HG03469 (cell line): ENCODE results near the gene DR1.
"Not testable (repeated sequence)": the region's sequence is repeated elsewhere in the genome, so short reads cannot be mapped to it uniquely, and the experiment has no call there.

Source experiments
- ATAC-seq: cut with Tn5 transposase; IDR thresholded peaks from one replicate; pipeline ENCODE4 v1.9.1; 2021; ENCODE audit warnings: mild to moderate bottlenecking, moderate library complexity, moderate number of reproducible peaks; ENCODE audit not compliant: unreplicated experiment

The DR1 gene

DNA sequence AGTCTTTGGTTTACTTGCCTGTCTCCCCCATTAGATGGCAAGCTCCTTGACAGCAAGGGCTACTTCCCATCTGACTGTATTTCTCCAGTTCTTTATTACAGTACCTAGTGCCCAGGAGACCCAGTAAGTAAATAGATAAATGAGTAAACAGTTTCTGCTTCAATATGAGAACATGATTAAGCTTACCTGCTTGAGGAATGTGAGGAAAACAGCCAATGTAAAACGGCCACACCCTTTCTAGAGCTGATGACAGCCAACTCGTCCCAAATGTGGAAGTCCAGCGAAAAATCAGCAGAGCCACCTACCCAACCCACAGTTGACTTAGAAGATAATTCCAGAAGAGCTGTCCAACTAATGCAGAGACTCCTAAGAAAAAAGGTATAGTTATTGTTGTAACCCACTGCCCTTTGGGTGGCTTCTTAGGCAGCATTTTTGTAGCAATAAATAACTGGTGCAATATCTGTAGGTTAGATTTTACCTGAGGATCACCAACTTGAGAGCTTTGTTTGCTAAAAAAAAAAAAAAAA is 6.5 kb upstream of the DR1 start:
- ATAC-seq, result no peak

DNA sequence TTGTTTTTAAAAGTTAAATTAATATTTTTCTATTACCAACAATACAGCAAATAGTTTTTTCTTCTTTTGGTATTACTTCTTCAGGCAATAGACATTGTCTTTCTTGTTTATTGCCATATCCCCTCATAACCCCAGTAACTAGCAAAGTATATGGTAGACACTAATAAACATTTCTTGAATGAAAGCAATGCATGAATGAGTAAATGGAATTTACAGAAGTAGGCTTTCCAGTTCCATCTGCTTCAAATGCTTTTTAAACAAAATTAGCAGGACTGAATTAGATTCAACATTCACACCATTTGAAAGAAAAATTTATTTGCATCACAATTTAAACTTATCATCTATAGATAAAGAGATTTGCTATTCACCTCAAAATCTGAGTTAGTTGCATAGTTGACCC is 5.6 kb upstream of the DR1 start:
- no peak for ATAC-seq

DNA sequence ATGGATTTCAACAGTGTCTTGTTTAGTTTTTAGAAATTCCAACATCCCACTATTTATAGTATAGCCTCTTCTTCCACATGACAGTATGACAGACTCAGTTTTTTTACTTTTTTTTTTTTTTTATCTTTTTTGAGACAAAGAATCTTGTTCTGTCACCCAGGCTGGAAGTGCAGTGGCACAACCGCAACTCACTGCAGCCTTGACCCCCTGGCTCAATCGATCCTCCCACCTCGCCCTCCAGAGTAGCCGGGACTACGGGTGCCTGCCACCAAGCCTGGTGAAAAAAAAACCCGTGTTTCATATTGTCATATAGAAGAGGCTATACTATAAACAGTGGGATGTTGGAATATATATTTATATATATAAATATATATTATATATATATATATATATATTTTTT is 1.2 kb upstream of the DR1 start:
- ATAC-seq, result no peak

DNA sequence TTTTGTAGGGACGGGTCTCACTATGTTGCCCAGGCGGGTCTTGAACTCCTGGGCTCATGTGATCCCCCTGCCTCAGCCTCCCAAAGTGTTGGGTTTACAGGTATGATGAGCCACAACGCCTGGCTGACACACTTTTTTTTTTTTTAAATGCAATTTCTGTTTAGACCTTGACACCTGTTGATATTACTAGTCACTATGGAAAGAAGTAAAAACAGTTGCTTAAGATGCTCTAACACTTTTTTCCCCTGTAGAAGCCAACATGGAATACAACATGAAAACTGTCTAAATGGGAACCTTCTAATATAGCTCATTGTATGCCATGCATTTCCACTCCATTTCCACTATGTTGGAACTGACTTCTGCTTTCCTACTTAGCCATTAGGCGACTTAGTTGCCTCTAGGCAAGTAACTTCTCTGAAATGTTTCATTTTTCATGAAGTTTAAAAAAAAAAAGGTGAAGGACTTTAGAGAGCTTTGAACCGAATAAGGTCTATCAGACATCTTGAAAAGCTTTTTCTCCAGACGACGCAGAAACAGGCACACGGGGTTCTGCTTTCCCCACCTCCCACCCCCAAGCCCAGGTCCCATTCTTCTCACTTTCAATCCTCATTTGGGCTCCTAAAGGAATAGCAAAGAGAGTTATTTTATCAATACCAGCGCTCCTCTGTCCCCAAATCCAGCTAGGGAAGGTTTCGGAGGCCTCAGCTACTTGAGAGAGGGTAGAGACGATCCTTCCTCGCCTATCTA is 648 bp upstream of the DR1 start:
- ATAC-seq, result no peak

DNA sequence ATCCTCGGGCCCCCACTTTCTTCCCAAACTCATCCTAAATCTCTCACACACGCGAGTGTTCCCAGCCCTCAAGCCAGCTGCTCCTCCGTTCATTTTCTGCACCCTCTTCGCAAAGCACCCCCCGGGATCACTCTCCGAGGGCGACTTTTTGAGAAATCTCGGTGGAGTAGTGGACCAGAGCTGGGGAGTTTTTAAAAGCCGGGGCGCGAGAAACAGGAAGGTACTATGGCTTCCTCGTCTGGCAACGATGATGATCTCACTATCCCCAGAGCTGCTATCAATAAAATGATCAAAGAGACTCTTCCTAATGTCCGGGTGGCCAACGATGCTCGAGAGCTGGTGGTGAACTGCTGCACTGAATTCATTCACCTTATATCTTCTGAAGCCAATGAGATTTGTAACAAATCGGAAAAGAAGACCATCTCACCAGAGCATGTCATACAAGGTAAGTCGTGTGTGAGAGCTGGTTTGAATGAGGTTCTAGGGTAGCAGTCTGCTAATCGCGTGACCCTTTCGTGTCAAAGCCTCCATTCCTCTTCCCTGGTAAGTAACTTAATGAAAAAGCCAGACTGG is 800 bp downstream of the DR1 start:
- ATAC-seq, result no peak

DNA sequence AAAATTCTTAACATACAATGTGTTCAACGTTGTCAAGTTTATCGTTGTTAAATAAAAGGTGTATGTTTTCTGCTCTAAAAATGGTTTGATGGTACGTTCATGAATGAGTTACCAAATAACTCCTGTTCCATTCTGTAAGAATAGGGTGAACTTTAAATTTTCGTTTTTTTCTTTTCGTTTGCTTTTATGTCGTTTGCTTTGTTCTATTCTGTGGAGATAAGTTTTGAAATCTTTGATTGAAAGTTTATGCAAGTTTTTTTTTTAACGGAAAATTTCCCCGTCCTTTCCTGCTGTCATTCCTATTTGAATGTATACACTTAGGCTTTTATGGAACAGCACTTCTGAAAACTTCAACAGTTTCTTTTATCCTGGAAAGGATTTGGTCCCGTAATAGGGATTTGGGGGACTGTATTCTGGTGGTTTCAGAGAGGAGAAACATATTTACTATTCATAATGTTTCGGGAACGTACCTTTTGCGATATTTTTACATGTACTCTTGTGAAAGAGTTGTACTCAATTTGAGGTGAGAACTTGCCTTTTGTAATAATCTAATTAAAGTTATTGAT is 1.7 kb downstream of the DR1 start:
- ATAC-seq, result no peak

DNA sequence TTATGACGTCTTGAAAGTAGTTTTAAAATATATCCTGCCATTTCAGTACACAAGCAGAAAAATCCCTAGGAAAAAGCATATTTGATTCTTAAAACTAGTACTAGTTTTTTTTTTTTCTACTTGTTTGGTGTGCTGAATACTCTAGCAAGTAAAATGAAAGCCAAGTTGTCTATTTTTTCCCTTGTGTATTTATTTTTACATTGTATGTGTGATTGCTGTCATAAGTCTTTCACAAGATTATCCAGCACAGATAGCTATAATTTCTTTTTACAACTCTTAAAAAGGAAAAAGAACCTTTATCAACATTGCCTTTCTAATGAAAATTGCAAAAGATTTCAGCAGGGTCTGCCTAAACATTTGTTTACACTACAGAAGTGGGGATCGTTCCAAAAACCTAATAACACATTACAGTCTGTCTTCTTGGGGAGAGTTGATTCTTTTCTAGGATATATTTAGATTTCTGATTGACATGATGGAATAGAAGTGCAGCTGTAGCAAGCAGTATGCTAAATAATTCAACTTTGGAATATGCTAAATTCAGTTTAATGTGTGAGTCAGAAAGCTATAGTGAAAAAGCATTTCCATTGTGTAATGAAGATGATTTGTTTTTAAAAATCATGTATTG is 2.5 kb downstream of the DR1 start:
- ATAC-seq, result no peak

DNA sequence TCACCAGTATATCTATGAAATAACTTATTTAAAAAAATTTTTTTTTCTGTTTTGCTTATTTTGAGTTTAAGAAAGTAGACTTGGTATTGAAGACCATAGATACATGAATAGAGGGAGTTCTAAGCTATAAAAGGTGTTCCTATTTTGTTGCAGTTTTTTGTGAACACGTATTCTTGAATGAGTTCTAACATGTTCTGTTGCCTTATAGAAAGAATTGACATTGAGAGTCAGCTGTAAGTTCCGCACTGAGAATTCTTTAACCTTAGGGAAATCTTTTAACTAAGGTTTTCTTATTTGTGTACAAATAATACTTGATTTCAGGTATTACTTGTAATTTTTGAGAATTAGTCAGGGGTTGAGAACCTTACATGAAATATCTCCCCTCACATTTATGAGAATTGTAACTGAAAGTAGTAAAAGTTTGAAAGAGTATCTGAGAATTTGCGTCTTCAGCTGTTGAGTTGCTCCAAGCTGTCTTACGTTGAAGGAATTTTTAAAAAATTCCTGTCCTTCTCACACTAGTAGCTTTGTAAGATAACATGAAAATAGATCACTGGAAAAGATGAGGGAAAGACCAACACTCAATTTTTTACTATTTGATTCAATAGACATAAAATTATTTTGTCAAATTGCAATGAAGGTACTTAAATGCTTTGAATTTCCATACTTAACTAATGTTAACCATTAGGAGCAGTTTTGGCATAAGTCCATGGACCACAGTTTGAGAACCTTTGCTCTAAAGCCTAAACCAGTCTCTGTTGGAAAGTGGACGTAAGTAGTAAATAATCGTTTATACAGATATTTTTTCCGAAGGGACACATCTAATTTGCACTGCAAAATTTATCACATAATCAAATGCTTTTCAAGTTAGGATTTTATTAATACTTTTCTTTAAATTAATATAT is 3.8 kb downstream of the DR1 start:
- ATAC-seq, result no peak

DNA sequence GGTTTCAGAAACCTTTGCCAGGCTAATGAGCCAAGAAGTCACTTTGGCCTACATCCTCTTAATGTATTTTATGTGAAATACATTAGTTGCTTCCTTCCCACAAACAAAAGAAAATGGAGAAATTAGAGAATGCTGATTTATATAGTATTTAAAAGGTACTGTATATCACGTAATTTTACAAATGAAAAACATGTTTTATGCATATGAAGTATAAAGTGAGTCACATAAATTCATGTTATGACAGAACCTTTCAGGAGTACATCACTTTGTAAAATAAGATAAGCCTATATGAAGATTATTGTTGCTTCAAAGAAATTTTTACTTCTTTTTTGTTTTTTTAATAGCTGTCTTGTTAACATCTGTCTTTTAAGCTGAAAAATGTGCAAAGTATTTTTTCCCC is 4.6 kb downstream of the DR1 start:
- ATAC-seq, result no peak

DNA sequence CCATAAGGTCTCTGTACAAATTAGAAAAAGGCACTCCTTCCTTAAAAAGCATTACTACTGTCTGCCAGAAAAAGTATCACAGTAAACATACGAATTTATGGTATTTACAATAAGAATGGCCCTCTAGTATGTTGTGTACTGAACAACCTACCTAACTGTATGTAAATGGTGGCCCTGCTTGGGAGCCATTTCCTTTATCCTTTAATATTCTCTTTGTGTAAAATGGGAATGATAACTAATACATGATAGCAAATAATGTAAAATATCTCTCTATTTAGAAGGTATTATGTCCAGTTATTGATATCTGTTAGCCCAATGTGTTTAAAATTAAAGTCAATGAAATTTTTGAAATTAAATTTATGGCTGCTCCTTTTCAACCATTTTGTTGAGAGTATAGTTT is 5.2 kb downstream of the DR1 start:
- ATAC-seq, result no peak

DNA sequence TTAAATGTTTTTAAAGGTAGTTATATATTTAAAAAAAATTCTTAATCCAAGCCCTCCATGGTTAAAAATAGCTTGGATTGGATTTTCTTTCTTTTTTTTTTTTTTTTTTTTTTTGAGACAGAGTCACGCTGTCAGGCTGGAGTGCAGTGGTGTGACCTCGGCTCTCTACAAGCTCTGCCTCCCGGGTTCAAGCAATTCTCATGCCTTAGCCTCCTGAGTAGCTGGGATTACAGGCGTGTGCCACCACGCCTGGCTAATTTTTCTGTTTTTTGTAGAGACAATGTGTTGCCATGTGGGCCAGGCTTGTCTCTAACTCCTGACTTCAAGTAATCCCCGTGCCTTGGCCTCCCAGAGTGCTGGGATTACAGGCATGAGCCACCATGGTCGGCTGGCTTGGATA is 5.6 kb downstream of the DR1 start:
- not testable (repeated sequence) for ATAC-seq

DNA sequence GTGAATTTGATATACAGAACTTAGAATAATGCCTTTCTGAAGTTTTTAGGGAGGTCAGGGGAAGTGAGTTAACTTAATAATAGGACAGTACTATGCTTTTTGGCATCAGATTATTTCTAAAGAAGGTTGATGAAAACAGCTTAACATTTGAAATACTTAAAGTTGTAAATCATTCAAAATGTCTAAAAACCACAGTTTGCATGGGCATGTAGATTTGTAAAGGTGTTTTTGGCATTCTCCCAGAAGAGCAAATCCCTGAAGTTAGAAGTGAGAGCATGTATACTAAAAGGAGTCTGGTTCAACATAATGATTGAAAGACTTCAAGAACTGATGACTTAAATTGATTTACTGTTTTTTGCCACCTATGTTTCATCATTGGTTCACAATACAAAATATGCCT is 6.7 kb downstream of the DR1 start:
- no peak for ATAC-seq

DNA sequence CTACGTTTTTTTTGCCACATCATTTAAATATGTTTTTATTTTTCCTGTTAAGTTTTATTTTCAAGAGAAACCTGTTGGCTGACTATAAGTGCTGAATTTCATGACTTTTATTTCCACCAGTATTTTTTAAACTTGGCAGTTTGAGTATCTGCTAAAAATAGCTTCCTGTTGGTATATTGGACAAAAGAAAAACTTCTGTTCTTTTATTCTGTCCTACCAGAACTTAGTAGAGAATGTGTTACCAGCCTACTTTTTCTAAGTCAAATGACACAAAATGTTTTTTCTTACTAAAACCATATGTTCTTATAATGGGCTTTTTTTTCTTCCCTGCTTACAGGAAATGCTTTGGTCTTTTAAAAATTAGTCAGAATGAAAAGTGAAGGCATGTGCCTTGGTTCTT is 7.6 kb downstream of the DR1 start:
- no peak for ATAC-seq

DNA sequence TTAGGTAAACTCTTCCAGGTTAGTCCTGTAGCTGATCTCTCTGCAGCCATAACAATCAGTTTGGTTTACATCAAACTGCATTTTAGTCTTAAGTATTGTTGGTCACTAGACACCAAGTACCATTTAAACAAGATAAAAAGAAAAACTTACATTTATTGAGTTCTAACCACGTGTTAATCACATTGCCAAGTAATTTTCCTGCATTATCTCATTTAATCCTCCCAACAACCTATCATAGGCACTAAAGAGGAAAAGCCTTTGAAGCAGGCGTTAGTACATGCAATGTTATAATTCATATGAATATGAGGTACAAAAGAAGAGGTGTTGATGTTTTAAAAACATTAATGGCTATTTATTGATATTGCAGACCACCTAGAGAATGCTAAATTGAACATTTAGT is 9.0 kb downstream of the DR1 start:
- no peak for ATAC-seq

DNA sequence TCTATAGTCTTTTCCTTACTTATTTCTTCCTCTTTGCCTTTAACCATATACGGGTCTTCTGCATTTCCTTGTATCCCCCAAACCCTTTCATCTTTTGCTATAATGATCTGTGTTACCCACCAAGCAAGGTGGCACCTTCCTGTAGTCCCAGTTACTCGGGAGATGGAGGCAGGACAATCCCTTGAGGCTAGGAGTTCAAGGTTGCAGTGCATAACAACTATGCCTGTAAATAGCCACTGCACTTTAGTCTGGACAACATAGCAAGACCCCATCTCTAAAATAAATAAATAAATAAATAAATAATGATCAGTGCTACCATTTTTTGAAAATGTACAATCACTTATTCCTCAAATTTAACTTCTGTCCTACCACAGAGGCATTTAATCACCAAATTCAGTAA is 11.5 kb downstream of the DR1 start:
- ATAC-seq, result no peak

DNA sequence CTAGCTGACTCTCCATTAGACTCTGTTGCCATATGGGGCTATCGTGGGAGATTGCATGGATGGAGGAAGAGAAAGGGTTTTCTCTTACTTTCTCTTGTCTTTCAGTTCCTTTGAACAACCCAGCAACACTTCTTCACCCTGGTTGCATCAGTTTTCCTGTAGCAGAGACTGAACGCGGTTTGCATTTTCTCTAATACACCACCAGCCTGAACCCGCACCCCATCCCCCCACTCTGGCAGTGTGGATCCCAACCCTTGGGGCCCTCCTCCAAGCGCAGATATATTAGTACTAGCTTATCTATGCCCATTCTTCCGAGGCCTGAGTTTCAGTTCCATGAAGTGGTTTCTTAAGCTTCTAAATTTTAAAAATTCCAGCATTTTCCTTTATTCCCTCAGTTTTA is 12.6 kb downstream of the DR1 start:
- ATAC-seq, result no peak

DNA sequence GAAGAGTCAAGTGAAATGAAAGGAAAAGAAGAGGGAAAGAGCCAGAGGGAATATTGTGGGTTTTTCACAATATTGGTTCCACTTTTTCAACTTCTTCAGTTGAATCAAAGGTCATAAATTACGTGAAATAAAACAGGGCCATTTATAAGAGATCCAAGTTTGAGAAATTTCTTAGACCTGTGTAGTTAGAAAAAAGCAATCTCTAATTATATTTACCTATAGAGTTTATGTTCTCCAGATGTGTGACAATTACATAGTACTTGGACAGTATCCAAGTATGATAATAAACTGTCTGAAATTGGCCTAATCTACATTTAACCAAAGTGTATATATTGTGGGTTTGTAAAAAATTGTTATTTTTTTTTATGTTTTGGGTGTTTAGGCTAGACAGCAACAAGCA is 14.4 kb downstream of the DR1 start:
- ATAC-seq, result no peak

DNA sequence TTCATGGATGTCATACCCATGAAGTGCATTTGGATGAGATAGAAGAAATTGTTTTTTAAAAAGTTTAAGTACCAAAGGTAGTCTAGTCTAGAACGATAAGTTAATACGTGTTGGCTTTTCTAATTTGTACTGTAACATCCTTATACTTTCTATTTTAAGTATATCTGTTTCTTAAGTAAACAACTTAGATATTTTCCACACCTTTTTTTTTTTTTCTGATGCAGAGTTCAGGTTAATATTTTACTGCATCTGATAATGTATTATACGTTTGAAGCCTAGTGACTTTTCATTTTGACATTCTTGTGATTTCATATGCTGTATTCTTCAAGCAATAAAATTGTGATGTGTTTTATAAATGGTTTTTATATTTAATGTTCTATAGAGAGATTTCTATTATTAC is 16.5 kb downstream of the DR1 start:
- ATAC-seq, result no peak

DNA sequence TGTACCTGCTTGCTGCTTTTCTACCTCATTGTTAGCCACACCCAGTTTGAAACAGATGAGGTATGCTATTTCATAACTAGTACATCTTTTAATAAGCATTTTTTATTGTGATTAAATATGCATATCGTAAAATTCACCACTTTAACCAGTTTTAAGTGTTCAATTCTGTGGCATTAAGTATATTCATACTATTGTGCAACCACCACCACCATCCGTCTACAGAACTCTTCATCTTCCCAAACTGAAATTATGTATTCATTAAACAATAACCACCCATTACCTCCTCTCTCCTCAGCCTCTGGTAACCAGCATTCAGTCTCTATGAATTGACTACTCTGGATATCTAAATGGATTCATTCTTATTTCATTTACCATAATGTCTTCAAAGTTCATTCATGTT is 20.1 kb downstream of the DR1 start:
- no peak for ATAC-seq

DNA sequence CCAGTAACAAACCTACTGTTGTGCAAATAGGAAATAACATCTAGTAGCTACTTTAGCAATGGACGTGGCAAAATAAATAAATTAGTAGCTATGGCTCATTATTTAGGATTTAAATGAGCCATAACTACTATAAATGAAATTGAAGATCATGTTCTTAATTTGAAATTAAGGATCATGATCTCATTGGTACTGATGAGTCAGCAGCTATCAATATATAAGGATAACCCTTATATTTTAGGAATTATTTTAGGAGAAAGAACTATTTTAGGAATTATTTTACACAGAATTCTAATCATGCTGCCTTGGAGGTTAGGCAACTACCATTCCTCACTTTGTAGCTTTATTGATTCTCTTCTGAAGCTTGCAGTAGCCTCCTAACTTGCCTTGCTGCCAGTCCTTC is 24.0 kb downstream of the DR1 start:
- ATAC-seq, result no peak
